ENCODE measurements around the gene NANOS2. TPM values are rescaled to one million over a fixed set of nuclear protein-coding genes. Genes with fewer than 3 reads are reported as not detected.

Gene NANOS2
- total RNA-seq, 1 donor from 2014 or later, result not detected

- no peaks in the 10 kb centered on the region for H3K27me3 Mint-ChIP-seq
- peaks cover under 1% of the 10 kb centered on the region for H3K36me3 Mint-ChIP-seq (ENCODE audit: insufficient read depth)
- peak overlapping the region; percentile 35 for H3K27ac Mint-ChIP-seq
- H3K4me1 Mint-ChIP-seq (ENCODE audit: low read depth), result peaks cover 73% of the 10 kb centered on the region
- DNase-seq (ENCODE audit: low spot score, unreplicated experiment), result no peak
- H3K9me3 Mint-ChIP-seq (ENCODE audit: low read depth), result no peaks in the 10 kb centered on the region
- H3K4me3 Mint-ChIP-seq (ENCODE audit: low read depth), result no peak overlapping the region
- no peak for TF ChIP-seq CTCF (IDR thresholded peaks at IDR 0.05; ENCODE audit: unreplicated experiment)
Observed at GRCh38 chr19:45878043-45878794, 36.4 kb downstream of the NANOS2 start.

- peaks cover 7% of the 10 kb centered on the region for H3K36me3 Mint-ChIP-seq (ENCODE audit: insufficient read depth)
- H3K27me3 Mint-ChIP-seq, result no peaks in the 10 kb centered on the region
- TF ChIP-seq CTCF (IDR thresholded peaks at IDR 0.05; ENCODE audit: unreplicated experiment), result no peak
- DNase-seq (ENCODE audit: low spot score, unreplicated experiment), result peak; percentile 19
- H3K27ac Mint-ChIP-seq, result peak overlapping the region; percentile 94
- peak overlapping the region; percentile 27 for H3K4me3 Mint-ChIP-seq (ENCODE audit: low read depth)
- peaks cover 69% of the 10 kb centered on the region for H3K4me1 Mint-ChIP-seq (ENCODE audit: low read depth)
- no peaks in the 10 kb centered on the region for H3K9me3 Mint-ChIP-seq (ENCODE audit: low read depth)
Observed at GRCh38 chr19:45876411-45877197, 38.0 kb downstream of the NANOS2 start.

GRCh38 chr19:45876161-45876410, 38.5 kb downstream of the NANOS2 start:
- Mint-ChIP-seq H3K36me3 (ENCODE audit: insufficient read depth) (peaks cover 7% of the 10 kb centered on the region), H3K27me3 (no peaks in the 10 kb centered on the region), H3K4me1 (ENCODE audit: low read depth) (peaks cover 64% of the 10 kb centered on the region), H3K27ac (peak overlapping the region; percentile 94), H3K9me3 (ENCODE audit: low read depth) (no peaks in the 10 kb centered on the region), H3K4me3 (ENCODE audit: low read depth) (peak overlapping the region; percentile 27)
- no peak for TF ChIP-seq CTCF (IDR thresholded peaks at IDR 0.05; ENCODE audit: unreplicated experiment)
- no peak for DNase-seq (ENCODE audit: low spot score, unreplicated experiment)

GRCh38 chr19:45874620-45874966, 40.0 kb downstream of the NANOS2 start:
- H3K4me3 Mint-ChIP-seq (ENCODE audit: low read depth), result peak overlapping the region; percentile 11
- peaks cover 54% of the 10 kb centered on the region for H3K4me1 Mint-ChIP-seq (ENCODE audit: low read depth)
- H3K9me3 Mint-ChIP-seq (ENCODE audit: low read depth), result no peaks in the 10 kb centered on the region
- H3K36me3 Mint-ChIP-seq (ENCODE audit: insufficient read depth), result peaks cover 7% of the 10 kb centered on the region
- DNase-seq (ENCODE audit: low spot score, unreplicated experiment), result no peak
- H3K27me3 Mint-ChIP-seq, result no peaks in the 10 kb centered on the region
- no peak for TF ChIP-seq CTCF (IDR thresholded peaks at IDR 0.05; ENCODE audit: unreplicated experiment)
- peak overlapping the region; percentile 66 for H3K27ac Mint-ChIP-seq

GRCh38 chr19:45873219-45873772, 41.3 kb downstream of the NANOS2 start:
- Mint-ChIP-seq H3K36me3 (ENCODE audit: insufficient read depth) (peaks cover 7% of the 10 kb centered on the region), H3K9me3 (ENCODE audit: low read depth) (no peaks in the 10 kb centered on the region), H3K27me3 (no peaks in the 10 kb centered on the region), H3K27ac (no peak overlapping the region), H3K4me1 (ENCODE audit: low read depth) (peaks cover 43% of the 10 kb centered on the region), H3K4me3 (ENCODE audit: low read depth) (peak overlapping the region; percentile 43)
- TF ChIP-seq CTCF (IDR thresholded peaks at IDR 0.05; ENCODE audit: unreplicated experiment), result no peak
- no peak for DNase-seq (ENCODE audit: low spot score, unreplicated experiment)
